ENCODE results near the gene KIAA1217.

KIAA1217 gene

GRCh38 chr10:24374134-24374915, 165.4 kb downstream of the KIAA1217 start:
- DNase-seq = no peak

DNA sequence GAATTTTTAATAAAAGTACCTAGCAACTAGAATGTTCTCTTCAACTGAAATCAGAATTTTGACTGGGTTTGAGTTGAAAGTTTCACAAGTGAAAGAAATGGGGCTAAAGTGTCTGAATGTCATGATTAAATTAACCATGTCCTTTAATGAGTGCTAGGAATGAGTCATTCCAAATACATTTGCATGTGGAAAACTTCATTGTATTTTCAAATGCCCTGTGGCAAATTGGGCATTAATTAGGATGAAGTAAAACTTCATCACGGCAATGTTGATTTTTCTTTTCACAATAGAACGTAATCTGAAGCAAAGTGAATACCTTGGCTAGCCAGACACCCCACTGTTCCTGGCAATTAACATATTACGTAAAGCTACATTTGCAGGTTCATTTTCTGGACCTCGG, 166.6 kb downstream of the KIAA1217 start:
- no peak for DNase-seq

- no peak for DNase-seq
Observed at GRCh38 chr10:24376731-24377130, 167.8 kb downstream of the KIAA1217 start.

DNA sequence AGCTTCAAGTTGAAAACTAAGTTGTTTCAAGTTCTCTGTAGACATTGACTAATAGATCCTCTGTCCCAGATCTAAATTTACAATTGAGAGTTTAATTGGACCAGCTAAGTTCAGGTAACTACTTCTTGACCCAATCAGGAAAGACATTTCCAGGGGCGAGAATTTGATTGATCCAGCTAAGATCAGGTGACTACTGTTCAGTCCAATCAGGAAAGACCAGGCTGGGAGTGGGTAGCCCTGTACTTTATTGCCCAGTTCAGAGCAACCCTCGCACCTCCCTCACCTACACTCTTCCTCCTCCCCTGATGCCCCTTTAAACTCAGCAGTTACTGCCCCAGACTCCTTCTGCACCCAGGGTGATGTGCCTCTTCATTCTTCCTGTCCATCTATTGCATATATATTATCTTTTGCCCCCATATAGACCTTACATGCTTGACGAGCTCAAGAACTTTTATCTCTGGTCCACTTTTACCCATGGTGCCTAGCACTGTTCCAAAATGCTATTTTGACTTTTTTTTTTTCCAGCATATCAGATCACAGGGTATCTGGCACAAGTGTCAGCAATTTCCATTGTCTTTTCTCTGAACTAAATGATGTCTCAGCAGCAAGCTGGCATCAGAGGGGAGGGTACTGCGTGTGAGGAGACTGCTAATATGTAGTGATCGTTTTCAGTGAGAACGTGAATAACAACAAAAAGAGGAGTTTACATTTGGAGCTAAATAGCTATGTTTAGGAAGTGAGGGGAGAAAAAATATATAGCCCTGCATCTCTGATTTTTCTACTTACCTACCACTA, 169.4 kb downstream of the KIAA1217 start:
- DNase-seq = no peak

- no peak for DNase-seq
Observed at GRCh38 chr10:24381235-24382010, 172.5 kb downstream of the KIAA1217 start.

GRCh38 chr10:24382045-24382444, 173.1 kb downstream of the KIAA1217 start:
- no peak for DNase-seq

GRCh38 chr10:24382596-24382978, 173.6 kb downstream of the KIAA1217 start:
- DNase-seq = peak; percentile 7 to 57 (median 22)

DNA sequence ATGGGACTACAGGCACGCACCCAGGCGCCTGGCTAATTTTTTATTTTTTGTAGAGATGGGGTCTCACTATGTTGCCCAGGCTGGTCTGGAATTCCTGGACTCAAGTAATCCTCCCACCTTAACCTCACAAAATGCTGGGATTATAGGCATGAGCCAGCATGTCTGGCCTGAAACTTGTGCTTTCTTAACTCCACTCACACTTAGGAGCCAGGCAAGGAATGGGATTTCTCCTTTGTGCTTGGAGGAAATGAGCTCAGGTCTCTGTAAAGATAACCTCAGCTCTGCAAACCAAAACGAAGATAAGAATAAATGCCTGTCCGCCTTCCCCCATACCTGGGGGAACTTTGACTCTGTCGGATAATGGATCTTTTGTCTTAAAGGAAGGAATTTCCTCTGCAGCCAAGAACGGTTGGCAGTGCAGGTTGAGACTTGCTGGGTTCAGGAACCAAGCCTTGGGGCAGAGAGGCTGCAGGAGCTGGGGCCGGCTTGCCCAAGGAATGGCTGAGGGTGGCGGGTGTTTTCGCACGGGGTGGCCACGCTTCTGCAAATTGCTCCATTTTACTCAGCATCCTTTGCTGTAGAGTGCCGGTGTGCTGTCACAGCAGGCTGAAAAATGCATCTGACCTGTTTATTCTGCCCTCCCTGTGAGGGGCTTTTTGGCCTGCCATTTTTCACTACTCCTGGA, 174.2 kb downstream of the KIAA1217 start:
- no peak for DNase-seq

DNA sequence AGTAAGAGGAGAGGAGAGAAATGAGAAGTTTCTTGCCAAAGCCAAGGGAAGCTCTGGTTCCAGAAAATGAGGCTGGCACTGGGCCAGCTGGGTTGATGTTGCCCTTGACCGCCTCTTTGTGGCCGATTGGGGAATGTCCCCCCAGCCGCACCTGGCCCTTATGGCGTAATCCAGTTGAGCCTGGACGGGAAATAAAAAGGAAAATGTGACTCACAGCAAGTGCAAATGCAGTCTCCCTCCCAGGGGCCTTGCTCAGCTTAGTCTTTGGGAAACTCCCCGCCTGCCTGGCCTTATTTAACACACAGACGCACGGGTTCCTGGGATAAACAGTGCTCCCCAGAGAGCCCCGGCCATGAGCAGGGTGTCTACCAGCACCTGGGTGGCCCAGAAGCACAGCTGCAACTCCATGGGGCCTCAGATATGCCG, 174.8 kb downstream of the KIAA1217 start:
- peak; percentile 50 to 79 (median 70) for DNase-seq

DNA sequence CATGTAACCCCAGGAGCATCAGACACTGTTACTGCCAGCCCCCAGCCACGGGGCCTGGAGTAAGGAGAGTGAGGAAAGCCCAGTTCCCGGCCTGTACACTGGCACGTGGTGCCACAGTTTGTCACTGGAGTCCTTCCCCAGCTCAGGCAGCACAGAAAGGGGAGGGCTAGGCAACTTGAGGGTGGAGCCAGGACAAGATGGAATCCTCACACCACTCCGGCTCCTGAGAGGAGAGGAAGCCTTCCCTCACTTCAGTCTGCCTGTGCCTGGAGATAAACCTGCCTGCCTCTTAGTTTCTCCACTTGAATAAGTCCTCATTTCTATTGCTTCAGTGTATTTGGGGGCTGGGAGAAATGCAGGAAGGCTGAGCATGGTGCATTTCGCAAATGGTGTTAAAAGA, 176.0 kb downstream of the KIAA1217 start:
- DNase-seq = no peak

- no peak for DNase-seq
Observed at GRCh38 chr10:24385776-24386175, 176.8 kb downstream of the KIAA1217 start.

GRCh38 chr10:24390146-24390700, 181.3 kb downstream of the KIAA1217 start:
- no peak for DNase-seq

DNA sequence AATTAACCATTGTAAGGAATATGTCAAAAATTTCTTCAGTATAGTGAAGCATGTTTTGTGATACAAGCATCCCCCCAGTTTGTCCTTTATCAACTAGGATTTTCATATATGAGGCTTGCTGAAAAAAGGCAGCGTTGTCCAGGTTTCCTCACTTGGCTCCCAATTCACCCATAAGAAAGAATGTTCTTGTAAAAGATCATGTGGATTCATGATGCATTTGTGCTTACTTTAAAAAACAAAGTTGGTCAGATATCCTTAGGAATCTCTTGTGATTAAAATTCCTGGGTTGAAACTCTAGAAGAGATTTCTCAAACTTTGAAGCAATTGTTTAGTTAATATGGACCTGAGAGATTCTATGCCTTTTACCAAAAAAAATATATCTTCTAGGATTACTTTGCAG, 181.8 kb downstream of the KIAA1217 start:
- no peak for DNase-seq

DNA sequence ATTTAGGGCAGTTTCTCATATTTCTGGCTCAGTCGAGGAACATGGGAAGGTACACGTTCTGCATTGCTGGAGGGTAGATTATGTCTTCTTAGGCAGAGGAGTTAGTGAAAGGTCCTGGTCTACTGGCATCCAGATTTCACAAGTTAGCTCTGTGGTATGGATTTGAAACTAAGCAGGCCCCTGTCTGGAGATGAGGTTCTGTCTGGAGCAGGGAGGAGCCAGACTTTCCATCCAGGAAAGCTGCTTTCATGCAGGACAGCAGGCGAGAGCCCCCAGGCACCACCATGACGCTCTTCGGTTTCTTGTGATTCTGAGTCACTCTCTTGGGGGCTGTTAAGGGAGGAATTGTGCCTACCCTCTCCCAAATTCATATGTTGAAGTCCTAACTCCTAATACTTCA, 184.3 kb downstream of the KIAA1217 start:
- DNase-seq = no peak

DNA sequence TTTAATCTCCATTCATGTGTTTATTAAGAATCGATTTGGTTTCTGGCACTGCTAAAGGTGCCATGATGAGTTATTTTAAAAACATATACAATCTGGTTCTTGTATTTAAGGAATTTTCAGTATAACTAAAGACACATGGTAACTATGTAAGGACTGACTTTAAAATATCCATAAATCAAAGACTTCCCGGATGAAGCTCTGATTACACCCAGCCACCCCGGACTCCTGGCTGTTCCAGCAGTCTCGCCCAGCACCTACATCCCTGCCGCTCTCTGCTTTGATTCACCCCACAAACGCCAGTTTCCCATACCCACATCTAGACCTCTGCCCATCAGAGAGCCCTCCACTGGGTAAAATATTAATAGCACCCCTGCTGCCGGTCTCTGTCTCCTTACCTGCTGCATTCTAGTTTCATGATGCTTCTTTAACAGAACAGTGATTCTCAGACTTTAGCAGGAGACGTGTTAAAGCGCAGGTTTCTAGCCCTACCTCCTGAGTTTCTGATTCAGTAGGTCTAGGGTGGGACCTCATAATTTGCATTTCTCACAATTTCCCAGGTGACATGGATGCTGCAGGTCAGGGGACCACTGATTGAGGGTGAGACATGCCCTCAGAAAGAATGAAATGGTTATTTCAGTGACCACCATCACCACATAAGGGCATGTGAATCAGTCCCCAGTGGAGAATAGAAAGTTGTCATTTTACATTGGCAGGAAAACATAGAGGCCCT, 185.7 kb downstream of the KIAA1217 start:
- no peak for DNase-seq

GRCh38 chr10:24396396-24396795, 187.5 kb downstream of the KIAA1217 start:
- DNase-seq = no peak

DNA sequence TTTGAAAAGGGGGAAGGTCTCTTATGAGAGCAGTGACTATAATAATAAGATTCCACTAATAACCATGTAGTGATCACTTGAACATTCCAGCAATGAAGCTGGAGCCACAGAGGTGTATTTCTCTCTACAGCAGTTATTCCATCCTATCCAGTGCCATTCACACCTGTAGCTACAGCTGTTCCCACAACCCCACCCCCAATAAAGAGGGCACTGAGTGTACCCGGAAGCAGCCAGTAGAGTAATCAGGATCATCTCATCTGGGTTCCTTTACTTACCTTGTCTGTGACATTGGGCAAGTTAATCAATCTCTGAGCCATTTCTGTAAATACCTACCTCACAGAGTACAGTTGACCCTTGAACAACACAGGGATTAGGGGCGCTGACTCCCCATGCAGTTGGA, 188.7 kb downstream of the KIAA1217 start:
- no peak for DNase-seq

GRCh38 chr10:24404567-24404966, 195.6 kb downstream of the KIAA1217 start:
- no peak for DNase-seq

GRCh38 chr10:24405635-24406034, 196.7 kb downstream of the KIAA1217 start:
- DNase-seq = no peak

DNA sequence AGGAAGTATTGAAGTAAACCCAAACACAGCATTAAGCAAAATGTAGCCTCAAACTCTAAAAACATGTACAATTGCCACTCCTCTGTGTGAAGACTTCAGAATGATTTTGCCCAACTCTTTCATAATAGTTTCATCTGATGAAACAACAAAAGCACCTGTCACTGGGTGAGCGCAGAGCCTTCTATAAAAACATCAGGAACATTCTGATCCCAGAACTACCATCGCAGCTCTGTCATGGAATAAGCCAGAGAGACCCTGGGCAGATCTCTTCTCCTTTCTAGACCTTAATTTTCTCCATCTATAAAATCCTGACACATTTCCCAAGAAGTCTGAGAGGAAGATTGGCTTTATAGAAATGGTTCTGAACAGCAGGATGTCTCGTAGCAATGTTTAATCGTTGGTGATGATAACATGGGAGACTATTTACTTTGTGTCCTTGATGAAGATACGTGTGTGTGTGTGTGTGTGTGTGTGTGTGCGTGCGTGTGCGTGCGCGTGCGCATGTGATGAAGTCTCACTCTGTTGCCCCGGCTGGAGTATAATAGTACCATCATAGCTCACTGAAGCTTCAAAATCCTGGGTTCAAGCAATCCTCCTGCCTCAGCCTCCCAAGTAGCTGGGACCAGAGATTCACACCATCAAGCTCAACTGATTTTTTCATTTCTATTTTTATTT, 198.0 kb downstream of the KIAA1217 start:
- DNase-seq = no peak

GRCh38 chr10:24407928-24408327, 199.0 kb downstream of the KIAA1217 start:
- no peak for DNase-seq
